ENCODE results near the gene GJC2. TPM values are rescaled to one million over a fixed set of nuclear protein-coding genes. Genes with fewer than 3 reads are reported as not detected.

GJC2 gene
- total RNA-seq, 1 donor from 2014 or later = 2.1 TPM

DNA sequence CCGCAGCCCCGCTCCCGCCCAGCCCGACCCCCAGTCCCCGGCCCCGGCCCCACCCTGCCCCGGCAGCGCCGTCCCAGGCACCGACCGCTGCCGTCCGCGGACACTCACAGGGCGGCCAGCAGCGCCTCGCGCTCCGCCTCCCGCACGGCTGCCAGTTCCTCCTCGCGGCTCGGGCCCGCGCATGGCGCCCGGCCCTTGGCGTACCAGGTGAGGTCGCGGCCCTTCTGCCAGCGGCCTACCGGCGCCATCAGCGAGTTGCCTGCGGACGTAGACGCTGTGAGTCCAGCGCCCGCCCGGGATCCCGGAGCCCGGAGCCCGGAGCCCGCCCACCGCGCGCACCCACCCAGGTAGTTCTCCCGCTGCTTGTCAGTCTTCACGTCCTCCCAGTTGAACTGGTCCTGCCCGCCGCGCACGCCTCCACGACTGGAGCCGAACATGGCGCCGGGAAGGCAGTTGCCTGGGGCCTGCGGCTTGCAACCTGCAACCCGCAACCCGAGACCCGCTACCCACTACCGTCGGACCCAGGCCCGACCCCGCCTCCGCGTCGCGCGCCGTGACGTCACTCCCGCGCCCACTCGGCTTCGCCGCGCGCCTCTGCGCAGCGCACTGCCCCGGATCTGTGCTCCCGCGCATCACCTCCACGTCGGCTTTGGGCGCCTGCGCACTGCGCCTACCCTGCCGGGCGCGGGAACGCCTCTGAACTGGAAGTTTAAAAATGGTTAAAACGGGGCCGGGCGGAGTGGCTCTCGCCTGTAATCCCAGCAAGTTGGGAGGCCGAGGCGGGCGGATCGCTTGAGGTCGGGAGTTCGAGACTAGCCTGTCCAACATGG is 46.7 kb upstream of the GJC2 start, which contains the start of gene C1orf35:
C1orf35 (minus strand) TSS at position 535 of the 830 bp plus-strand sequence; CDS start at position 437, 98 bp downstream.
- TF ChIP-seq, protein P1, sequence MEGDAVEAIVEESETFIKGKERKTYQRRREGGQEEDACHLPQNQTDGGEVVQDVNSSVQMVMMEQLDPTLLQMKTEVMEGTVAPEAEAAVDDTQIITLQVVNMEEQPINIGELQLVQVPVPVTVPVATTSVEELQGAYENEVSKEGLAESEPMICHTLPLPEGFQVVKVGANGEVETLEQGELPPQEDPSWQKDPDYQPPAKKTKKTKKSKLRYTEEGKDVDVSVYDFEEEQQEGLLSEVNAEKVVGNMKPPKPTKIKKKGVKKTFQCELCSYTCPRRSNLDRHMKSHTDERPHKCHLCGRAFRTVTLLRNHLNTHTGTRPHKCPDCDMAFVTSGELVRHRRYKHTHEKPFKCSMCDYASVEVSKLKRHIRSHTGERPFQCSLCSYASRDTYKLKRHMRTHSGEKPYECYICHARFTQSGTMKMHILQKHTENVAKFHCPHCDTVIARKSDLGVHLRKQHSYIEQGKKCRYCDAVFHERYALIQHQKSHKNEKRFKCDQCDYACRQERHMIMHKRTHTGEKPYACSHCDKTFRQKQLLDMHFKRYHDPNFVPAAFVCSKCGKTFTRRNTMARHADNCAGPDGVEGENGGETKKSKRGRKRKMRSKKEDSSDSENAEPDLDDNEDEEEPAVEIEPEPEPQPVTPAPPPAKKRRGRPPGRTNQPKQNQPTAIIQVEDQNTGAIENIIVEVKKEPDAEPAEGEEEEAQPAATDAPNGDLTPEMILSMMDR (IDR thresholded peaks at IDR 0.05; ENCODE audit: unreplicated experiment) = no peak
- H3K9me3 Mint-ChIP-seq (ENCODE audit: low read depth) = no peaks in the 10 kb centered on the region
- peaks cover 11% of the 10 kb centered on the region for H3K36me3 Mint-ChIP-seq (ENCODE audit: insufficient read depth)
- peak within 1 kb of the TSS; percentile 96 for H3K27ac Mint-ChIP-seq
- no peaks in the 10 kb centered on the region for H3K27me3 Mint-ChIP-seq
- peaks cover 4% of the 10 kb centered on the region for H3K4me1 Mint-ChIP-seq (ENCODE audit: low read depth)
- peak within 1 kb of the TSS; percentile 91 for H3K4me3 Mint-ChIP-seq (ENCODE audit: low read depth)
- DNase-seq (ENCODE audit: low spot score, unreplicated experiment) = peak; percentile 93

DNA sequence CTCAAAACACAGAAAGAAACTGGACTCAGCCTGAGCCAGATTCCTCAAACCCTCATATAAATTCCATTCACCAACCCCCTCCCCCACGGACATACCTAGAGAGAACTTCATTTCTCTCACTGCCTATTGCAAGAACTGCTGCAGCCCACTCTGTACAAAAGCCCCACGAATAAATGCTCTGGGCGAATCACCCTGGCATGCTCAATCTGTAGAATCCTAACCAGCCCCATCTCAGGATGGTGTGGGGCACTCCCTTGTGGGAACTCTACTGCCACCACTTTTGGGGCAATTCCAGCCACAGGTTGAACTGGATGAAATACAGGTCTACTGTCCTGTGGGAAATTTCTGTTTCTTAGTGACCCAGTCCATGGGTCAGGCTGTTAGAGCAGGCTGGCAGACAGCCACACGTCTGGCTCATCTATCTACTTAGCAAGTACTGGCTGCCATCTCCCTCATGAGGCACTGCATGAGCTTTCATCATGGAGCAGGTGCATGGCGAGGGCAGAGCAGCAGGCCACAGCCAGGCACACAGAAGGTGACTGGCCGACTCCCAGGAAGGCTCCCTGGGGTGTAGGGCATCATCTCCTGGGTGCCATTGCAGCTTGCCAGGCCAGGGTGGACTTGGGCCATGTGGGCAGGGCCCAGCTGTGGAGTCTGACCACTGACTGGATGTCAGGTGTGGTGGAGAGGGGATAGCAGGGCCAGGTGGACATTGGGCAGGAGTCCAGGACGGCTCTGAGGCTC is 45.0 kb upstream of the GJC2 start:
- TF ChIP-seq, protein P1 (IDR thresholded peaks at IDR 0.05; ENCODE audit: unreplicated experiment) = no peak
- peak overlapping the region; percentile 91 for H3K4me3 Mint-ChIP-seq (ENCODE audit: low read depth)
- peak overlapping the region; percentile 33 for H3K27ac Mint-ChIP-seq
- H3K27me3 Mint-ChIP-seq = no peaks in the 10 kb centered on the region
- H3K9me3 Mint-ChIP-seq (ENCODE audit: low read depth) = no peaks in the 10 kb centered on the region
- H3K36me3 Mint-ChIP-seq (ENCODE audit: insufficient read depth) = peaks cover 4% of the 10 kb centered on the region
- DNase-seq (ENCODE audit: low spot score, unreplicated experiment) = no peak
- H3K4me1 Mint-ChIP-seq (ENCODE audit: low read depth) = peaks cover 14% of the 10 kb centered on the region

DNA sequence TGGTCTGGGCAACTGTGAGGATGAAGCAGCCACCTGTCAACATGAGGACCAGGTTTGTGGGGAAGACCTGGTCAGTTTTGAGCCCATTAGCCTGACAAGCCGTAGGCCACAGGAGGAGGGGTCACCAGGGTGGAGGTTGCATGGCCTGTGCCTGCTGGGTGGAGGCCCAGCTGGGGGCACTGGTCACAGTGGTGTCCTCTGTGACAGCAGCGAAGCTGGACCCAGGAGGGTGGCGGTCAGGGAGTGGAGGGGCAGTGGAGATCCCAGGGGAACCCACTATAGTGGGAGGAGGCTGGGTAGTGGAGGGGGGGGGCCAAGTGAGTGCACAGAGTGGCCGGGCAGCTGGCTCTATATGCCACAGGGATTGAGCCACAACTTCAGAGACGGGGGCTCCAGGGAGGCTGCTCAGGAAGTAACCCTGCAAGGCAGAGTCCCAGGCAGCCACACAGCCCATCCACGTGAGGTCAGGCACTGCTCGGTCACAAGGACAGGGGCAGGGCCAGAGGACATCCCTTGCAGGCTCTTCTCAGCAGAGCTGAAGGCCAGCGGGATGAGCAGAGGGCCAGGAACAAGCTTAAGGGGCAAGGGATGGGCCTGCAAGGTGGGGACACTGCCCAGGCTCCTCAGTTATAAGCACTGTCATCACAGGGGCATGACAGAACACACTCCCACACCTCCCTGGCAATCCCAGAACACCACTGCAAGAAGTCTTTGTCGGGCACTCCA is 44.3 kb upstream of the GJC2 start:
- H3K4me3 Mint-ChIP-seq (ENCODE audit: low read depth) = no peak overlapping the region
- no peak for DNase-seq (ENCODE audit: low spot score, unreplicated experiment)
- no peaks in the 10 kb centered on the region for H3K9me3 Mint-ChIP-seq (ENCODE audit: low read depth)
- no peaks in the 10 kb centered on the region for H3K27me3 Mint-ChIP-seq
- H3K27ac Mint-ChIP-seq = peak overlapping the region; percentile 33
- H3K36me3 Mint-ChIP-seq (ENCODE audit: insufficient read depth) = peaks cover 4% of the 10 kb centered on the region
- TF ChIP-seq, protein P1 (IDR thresholded peaks at IDR 0.05; ENCODE audit: unreplicated experiment) = no peak
- peaks cover 16% of the 10 kb centered on the region for H3K4me1 Mint-ChIP-seq (ENCODE audit: low read depth)

DNA sequence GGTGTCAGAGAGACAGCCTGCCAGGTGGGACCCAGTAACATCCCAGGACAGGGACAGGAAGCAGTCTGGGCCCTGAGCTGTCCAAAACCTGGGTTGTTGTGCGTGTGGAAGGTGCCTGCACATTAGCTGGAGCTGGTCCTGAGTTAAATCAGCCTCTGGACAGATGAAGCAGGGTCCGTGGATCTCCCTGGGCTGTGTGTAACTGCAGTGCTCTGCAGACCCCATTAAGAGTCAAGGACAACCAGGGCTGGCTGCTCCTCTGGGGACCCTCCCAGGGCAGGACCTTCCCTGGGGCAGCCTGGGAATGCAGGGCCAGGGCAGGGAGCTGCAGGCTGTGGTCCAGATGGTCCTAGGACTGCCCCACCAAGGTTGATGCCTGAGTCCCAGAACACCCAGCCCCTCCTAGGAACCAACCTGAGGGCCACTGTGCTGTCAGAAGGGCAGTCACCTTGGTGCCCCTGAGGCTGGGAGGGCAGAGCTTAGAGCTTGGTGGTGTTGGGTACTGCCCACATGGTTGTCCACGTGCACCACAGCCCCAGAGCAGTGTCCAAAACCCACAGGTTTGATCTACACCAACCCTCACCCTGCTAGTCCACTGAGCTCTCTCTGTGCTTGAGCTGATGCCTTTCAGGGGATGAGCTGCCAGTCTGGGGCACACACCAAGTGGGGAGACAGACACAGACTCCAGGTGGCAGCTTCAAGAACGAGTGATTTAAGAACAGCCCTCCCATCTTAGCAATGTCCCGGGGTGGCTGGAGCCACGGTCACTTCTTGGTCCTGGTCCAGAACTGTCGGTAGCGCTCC is 43.5 kb upstream of the GJC2 start:
- H3K4me1 Mint-ChIP-seq (ENCODE audit: low read depth) = peaks cover 16% of the 10 kb centered on the region
- peak overlapping the region; percentile 24 for H3K4me3 Mint-ChIP-seq (ENCODE audit: low read depth)
- TF ChIP-seq, protein P1 (IDR thresholded peaks at IDR 0.05; ENCODE audit: unreplicated experiment) = no peak
- DNase-seq (ENCODE audit: low spot score, unreplicated experiment) = no peak
- no peaks in the 10 kb centered on the region for H3K9me3 Mint-ChIP-seq (ENCODE audit: low read depth)
- no peaks in the 10 kb centered on the region for H3K27me3 Mint-ChIP-seq
- H3K27ac Mint-ChIP-seq = no peak overlapping the region
- H3K36me3 Mint-ChIP-seq (ENCODE audit: insufficient read depth) = peaks cover 4% of the 10 kb centered on the region
